Stimulated activated CD8-positive, alpha-beta memory T cell treated with anti-CD3 and anti-CD28 coated beads, Interleukin-7, amount 100 ng/mL, for 4 hours (primary cell): ENCODE data around the gene CFAP65.

Experiments used
- DNase-seq, 2 donors: peaks; one replicate each; pipeline ENCODE4 v3.0.0-alpha.2; 2020; ENCODE audit warnings: low read depth in 2 of 2

The CFAP65 gene

GRCh38 chr2:219041252-219041651, at the start of gene CFAP65:
TSS of gene CFAP65 (minus strand) at chr2:219041516. CDS start at chr2:219039048, 2,468 bp downstream.
- no peak for DNase-seq

GRCh38 chr2:219090436-219091299, 49.4 kb upstream of the CFAP65 start:
- DNase-seq: no peak

GRCh38 chr2:219089330-219089729, 48.0 kb upstream of the CFAP65 start:
- no peak for DNase-seq

GRCh38 chr2:219087848-219088247, 46.5 kb upstream of the CFAP65 start:
- no peak for DNase-seq

GRCh38 chr2:219087361-219087760, 46.0 kb upstream of the CFAP65 start:
- no peak for DNase-seq

- DNase-seq: no peak
These were observed 44.9 kb upstream of the CFAP65 start for GRCh38 chr2:219086196-219086595.

GRCh38 chr2:219084791-219085190, 43.5 kb upstream of the CFAP65 start:
- no peak for DNase-seq

GRCh38 chr2:219082332-219082958, 41.1 kb upstream of the CFAP65 start:
- DNase-seq: no peak

GRCh38 chr2:219081701-219082331, 40.5 kb upstream of the CFAP65 start:
- DNase-seq: no peak

- no peak for DNase-seq
These were observed 39.8 kb upstream of the CFAP65 start for GRCh38 chr2:219081096-219081495.

- DNase-seq: no peak
These were observed 38.1 kb upstream of the CFAP65 start for GRCh38 chr2:219079417-219079816.

- no peak for DNase-seq
These were observed 37.6 kb upstream of the CFAP65 start for GRCh38 chr2:219078951-219079350.

- DNase-seq: no peak
These were observed 36.8 kb upstream of the CFAP65 start for GRCh38 chr2:219078126-219078525.

GRCh38 chr2:219076253-219076652, 34.9 kb upstream of the CFAP65 start:
- no peak for DNase-seq

- no peak for DNase-seq
These were observed 32.3 kb upstream of the CFAP65 start for GRCh38 chr2:219073413-219074129.

GRCh38 chr2:219072741-219073250, 31.5 kb upstream of the CFAP65 start:
- DNase-seq: no peak

GRCh38 chr2:219071131-219071816, 30.0 kb upstream of the CFAP65 start:
- DNase-seq: no peak

GRCh38 chr2:219065484-219065883, 24.2 kb upstream of the CFAP65 start:
- DNase-seq: no peak

- no peak for DNase-seq
These were observed 20.8 kb upstream of the CFAP65 start for GRCh38 chr2:219062081-219062480.

GRCh38 chr2:219060821-219061791, 19.8 kb upstream of the CFAP65 start, which contains the start of gene IHH:
TSS of gene IHH (minus strand) at chr2:219060921. CDS start at chr2:219060467, 454 bp downstream.
- DNase-seq: no peak
